Endodermal cell (in vitro differentiated cells): ENCODE measurements around the gene C2orf74. TPM values are rescaled to one million over a fixed set of nuclear protein-coding genes. Genes with fewer than 3 reads are reported as not detected.

Experiments
- DNase-seq: peaks from one replicate; pipeline ENCODE4 v3.0.0-alpha.2; 2017
- H3K27ac ChIP-seq: 2 replicates; pipeline ENCODE4 v1.5.1; 2013; ENCODE audit warnings: mild to moderate bottlenecking, low read depth, low read length, moderate library complexity
- H3K27me3 ChIP-seq: 2 replicates; pipeline ENCODE4 v1.6.1; 2013; ENCODE audit warnings: mild to moderate bottlenecking, low read length, moderate library complexity; ENCODE audit not compliant: insufficient read depth, control insufficient read depth, poor library complexity, severe bottlenecking
- H3K36me3 ChIP-seq: 2 replicates; pipeline ENCODE4 v1.7.0; 2013; ENCODE audit warnings: mild to moderate bottlenecking, low read length, moderate library complexity; ENCODE audit not compliant: control insufficient read depth, insufficient read depth
- H3K4me1 ChIP-seq: one replicate; pipeline ENCODE4 v1.7.0; 2013; ENCODE audit warnings: low read length; ENCODE audit not compliant: control insufficient read depth, insufficient read depth
- H3K4me3 ChIP-seq: 2 replicates; pipeline ENCODE4 v1.5.1; 2013; ENCODE audit warnings: mild to moderate bottlenecking, low read length, moderate library complexity
- H3K9ac ChIP-seq: 2 replicates; pipeline ENCODE4 v1.6.1; 2013; ENCODE audit warnings: mild to moderate bottlenecking, low read length, moderate library complexity; ENCODE audit not compliant: poor library complexity, severe bottlenecking; ENCODE audit errors: extremely low read depth
- H3K9me3 ChIP-seq: 2 replicates; pipeline ENCODE4 v1.6.1; 2013; ENCODE audit warnings: mild to moderate bottlenecking, low read length, moderate library complexity; ENCODE audit not compliant: control insufficient read depth
- H3K27ac Mint-ChIP-seq: 2 replicates; pipeline ENCODE4 v1.8.0; 2020; ENCODE audit warnings: mixed read lengths
- H3K27me3 Mint-ChIP-seq: 2 replicates; pipeline ENCODE4 v1.8.0; 2021; ENCODE audit warnings: mild to moderate bottlenecking, mixed read lengths; ENCODE audit not compliant: insufficient read depth
- H3K36me3 Mint-ChIP-seq: 2 replicates; pipeline ENCODE4 v1.8.0; 2020; ENCODE audit warnings: low read depth, mixed read lengths
- H3K4me1 Mint-ChIP-seq: 2 replicates; pipeline ENCODE4 v1.8.0; 2020; ENCODE audit warnings: mixed read lengths
- H3K4me3 Mint-ChIP-seq: 2 replicates; pipeline ENCODE4 v1.8.0; 2020; ENCODE audit warnings: mild to moderate bottlenecking, moderate library complexity, mixed read lengths
- H3K9me3 Mint-ChIP-seq: 2 replicates; pipeline ENCODE4 v1.8.0; 2020; ENCODE audit warnings: mild to moderate bottlenecking, mixed read lengths
- CTCF ChIP-seq: fragments of 200-600 bp; sonication (generic); conservative IDR thresholded peaks from 2 replicates; pipeline ENCODE4 v1.5.0; 2021; ENCODE audit warnings: antibody characterized with exemption, mild to moderate bottlenecking
- WGBS, 2 experiments: methylation state at CpG; one replicate each; pipeline versions ENCODE4 v1.1.5 to v1.1.7; 2013; ENCODE audit warnings: missing lambda C conversion rate in 2 of 2, mixed read lengths in 1 of 2; ENCODE audit not compliant: insufficient coverage in 1 of 2, insufficient read length in 1 of 2; 5-methylcytosine and 5-hydroxymethylcytosine counted together
- total RNA-seq, 2 donors: library from RNA; stranded (reverse); fragmentation: NEBNext Ultra II Directional in 1 of 2; extraction: Animal tissue kit (Norgen Biotek cat#: 25700) in 1 of 2; gene quantifications; 2 replicates in 1 of 2; 3 replicates in 1 of 2; pipeline ENCODE4 v1.2.1, GENCODE V29; 2021

C2orf74 gene
- total RNA-seq, 2 donors from 2014 or later = 10.2 to 15.7 TPM

GRCh38 chr2:61205132-61205531 lies 43.1 kb downstream of the C2orf74 start:
- H3K27ac Mint-ChIP-seq = no peak overlapping the region
- H3K36me3 Mint-ChIP-seq = peaks cover 69% of the 10 kb centered on the region
- no peaks in the 10 kb centered on the region for H3K27me3 ChIP-seq
- no peak overlapping the region for H3K4me3 ChIP-seq
- no peak overlapping the region for H3K9ac ChIP-seq
- no peaks in the 10 kb centered on the region for H3K9me3 Mint-ChIP-seq
- H3K4me1 Mint-ChIP-seq = no peaks in the 10 kb centered on the region
- WGBS, 2 experiments = 87 to 96% methylated on average over 3 to 5 of the region's 7 CpGs
- H3K4me3 Mint-ChIP-seq = no peak overlapping the region
- DNase-seq = no peak
- no peaks in the 10 kb centered on the region for H3K9me3 ChIP-seq
- no peaks in the 10 kb centered on the region for H3K27me3 Mint-ChIP-seq
- H3K27ac ChIP-seq = no peak overlapping the region
- H3K36me3 ChIP-seq = peaks cover 89% of the 10 kb centered on the region
- H3K4me1 ChIP-seq = no peaks in the 10 kb centered on the region
- no peak for TF ChIP-seq CTCF

- 90 to 100% methylated on average over 1 to 4 of the region's 5 CpGs for WGBS, 2 experiments
- Mint-ChIP-seq H3K27me3 (no peaks in the 10 kb centered on the region), H3K27ac (no peak overlapping the region), H3K4me3 (no peak overlapping the region), H3K9me3 (no peaks in the 10 kb centered on the region), H3K36me3 (peaks cover 47% of the 10 kb centered on the region), H3K4me1 (no peaks in the 10 kb centered on the region)
- H3K9ac ChIP-seq = no peak overlapping the region
- H3K27ac ChIP-seq = no peak overlapping the region
- no peak overlapping the region for H3K4me3 ChIP-seq
- TF ChIP-seq CTCF = no peak
- peaks cover 88% of the 10 kb centered on the region for H3K36me3 ChIP-seq
- H3K27me3 ChIP-seq = no peaks in the 10 kb centered on the region
- DNase-seq = no peak
- H3K9me3 ChIP-seq = no peaks in the 10 kb centered on the region
- no peaks in the 10 kb centered on the region for H3K4me1 ChIP-seq
Observed at GRCh38 chr2:61210332-61210981, 48.5 kb downstream of the C2orf74 start.

- H3K27ac Mint-ChIP-seq = no peak overlapping the region
- Histone ChIP-seq H3K27me3 (no peaks in the 10 kb centered on the region), H3K36me3 (peaks cover 79% of the 10 kb centered on the region), H3K27ac (no peak overlapping the region), H3K9me3 (no peaks in the 10 kb centered on the region), H3K4me3 (no peak overlapping the region), H3K9ac (no peak overlapping the region), H3K4me1 (no peaks in the 10 kb centered on the region)
- no peaks in the 10 kb centered on the region for H3K9me3 Mint-ChIP-seq
- 95 to 98% methylated on average over 4 of the region's 4 CpGs for WGBS, 2 experiments
- H3K36me3 Mint-ChIP-seq = peaks cover 42% of the 10 kb centered on the region
- no peaks in the 10 kb centered on the region for H3K27me3 Mint-ChIP-seq
- DNase-seq = no peak
- H3K4me1 Mint-ChIP-seq = no peaks in the 10 kb centered on the region
- H3K4me3 Mint-ChIP-seq = no peak overlapping the region
- no peak for TF ChIP-seq CTCF
Observed at GRCh38 chr2:61214171-61214570, 52.2 kb downstream of the C2orf74 start.

Other genes with a start within 250 kb of the C2orf74 start
- 10 to 100 TPM; 24.3 to 25.9 TPM for gene PEX13, start 144.5 kb upstream of the C2orf74 start, total RNA-seq
- 1 to 10 TPM; 3.9 to 6.1 TPM for gene PUS10, start 143.9 kb upstream of the C2orf74 start, total RNA-seq
- gene SANBR, start 96.3 kb upstream of the C2orf74 start, total RNA-seq = 10 to 100 TPM; 27.8 to 31.9 TPM